Suprapubic skin (tissue), 3 donors: ENCODE data around the gene SLC12A5.

ENCODE experiments used
- CTCF ChIP-seq, 2 donors: fragments of 200-600 bp in 1 of 2; fragments of 450-650 bp in 1 of 2; sonication (generic) in 1 of 2; IDR thresholded peaks; one replicate each; pipeline ENCODE4 v1.5.1; 2016 to 2019; ENCODE audit warnings: antibody characterized with exemption in 2 of 2, mild to moderate bottlenecking in 1 of 2, moderate library complexity in 1 of 2
- POLR2AphosphoS5 ChIP-seq, 3 donors: sonication (generic); formaldehyde crosslinking; IDR thresholded peaks; one replicate each; pipeline ENCODE4 v1.6.1; 2017; ENCODE audit warnings: antibody characterized with exemption in 3 of 3

GRCh38 chr20:46108976-46109375, 80.0 kb downstream of the SLC12A5 start:
- no peak for TF ChIP-seq CTCF (IDR thresholded peaks at IDR 0.05)
- TF ChIP-seq POLR2AphosphoS5 (IDR thresholded peaks at IDR 0.05): no peak
